ENCODE results near the gene ABI3.

ABI3 gene

DNA sequence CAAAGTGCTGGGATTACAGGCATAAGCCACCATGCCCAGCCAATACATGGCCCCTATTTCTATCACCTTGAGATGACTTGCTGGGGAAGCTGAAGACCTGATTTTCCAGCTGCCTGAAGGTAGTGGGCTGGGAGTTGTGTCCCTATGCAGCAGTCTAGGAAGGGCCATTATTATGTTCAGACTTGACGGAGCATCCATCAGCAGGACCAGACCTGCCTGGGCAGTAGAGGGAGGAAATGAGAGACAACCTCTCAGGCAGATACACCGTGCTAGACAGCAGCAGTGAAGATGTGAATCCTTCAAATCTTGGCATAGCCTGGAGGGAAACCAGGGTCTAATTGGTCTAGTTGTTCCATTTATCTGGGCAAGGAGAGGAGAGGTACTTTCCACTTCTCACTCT, 55.7 kb downstream of the ABI3 start:
- peaks cover 2% of the 10 kb centered on the region; the same call in 1 of the 2 replicates for H3K4me1 ChIP-seq (ENCODE audit: insufficient read depth, low read length)
- no peaks in the 10 kb centered on the region for H3K9me3 ChIP-seq (ENCODE audit: control insufficient read depth, insufficient read depth, low read length)
- H3K9ac ChIP-seq (ENCODE audit: low read depth, low read length), result no peak overlapping the region
- no peaks in the 10 kb centered on the region for H3K36me3 ChIP-seq (ENCODE audit: insufficient read depth, low read length)

- no peak overlapping the region for H3K9ac ChIP-seq (ENCODE audit: low read depth, low read length)
- no peaks in the 10 kb centered on the region for H3K36me3 ChIP-seq (ENCODE audit: insufficient read depth, low read length)
- no peaks in the 10 kb centered on the region; the same call in 1 of the 2 replicates for H3K4me1 ChIP-seq (ENCODE audit: insufficient read depth, low read length)
- H3K9me3 ChIP-seq (ENCODE audit: control insufficient read depth, insufficient read depth, low read length), result no peaks in the 10 kb centered on the region
Measured at GRCh38 chr17:49267912-49268311, 57.4 kb downstream of the ABI3 start.

- Histone ChIP-seq H3K9me3 (ENCODE audit: control insufficient read depth, insufficient read depth, low read length) (no peaks in the 10 kb centered on the region), H3K4me1 (ENCODE audit: insufficient read depth, low read length) (no peaks in the 10 kb centered on the region), H3K9ac (ENCODE audit: low read depth, low read length) (no peak overlapping the region), H3K36me3 (ENCODE audit: insufficient read depth, low read length) (no peaks in the 10 kb centered on the region)
Measured at GRCh38 chr17:49269356-49269755, 58.8 kb downstream of the ABI3 start.
